Right lobe of liver (tissue), 6 donors: ENCODE measurements around the gene STK24. TPM values are rescaled to one million over a fixed set of nuclear protein-coding genes. Genes with fewer than 3 reads are reported as not detected.

Experiments used
- ATAC-seq, 4 donors: fragments of 200-7000 bp; cut with Tn5 transposase; one replicate each; pipeline ENCODE4 v1.9.1; 2020; ENCODE audit warnings: mild to moderate bottlenecking in 4 of 4, moderate library complexity in 4 of 4
- DNase-seq, 3 donors: peaks; one replicate each; pipeline ENCODE4 v3.0.0-alpha.2; 2020
- H3K27ac ChIP-seq, 3 donors: fragments of 200-600 bp; one replicate each; pipeline ENCODE4 v1.8.0; 2022
- H3K27me3 ChIP-seq, 2 donors: fragments of 200-600 bp; one replicate each; pipeline ENCODE4 v1.8.0; 2022
- H3K36me3 ChIP-seq, 4 donors: fragments of 200-600 bp; sonication (generic) in 1 of 4; one replicate each; pipeline versions ENCODE4 v1.5.1 to v1.8.0; 2017 to 2022; ENCODE audit warnings: control low read depth in 1 of 4
- H3K4me1 ChIP-seq, 4 donors: fragments of 200-600 bp; sonication (generic) in 1 of 4; one replicate each; pipeline versions ENCODE4 v1.5.1 to v1.8.0; 2017 to 2022; ENCODE audit warnings: control low read depth in 1 of 4
- H3K4me3 ChIP-seq, 3 donors: fragments of 200-600 bp; one replicate each; pipeline ENCODE4 v1.8.0; 2022
- H3K9me3 ChIP-seq, 4 donors: fragments of 200-600 bp; sonication (generic) in 1 of 4; one replicate each; pipeline versions ENCODE4 v1.5.1 to v1.8.0; 2017 to 2022; ENCODE audit warnings: control low read depth in 1 of 4
- POLR2A ChIP-seq: fragments of 450-650 bp; IDR thresholded peaks from one replicate; pipeline ENCODE4 v1.6.1; 2017; ENCODE audit warnings: antibody characterized with exemption, mild to moderate bottlenecking
- WGBS: methylation state at CpG from one replicate; pipeline ENCODE4 v1.1.6; 2018; ENCODE audit warnings: low coverage, low lambda C conversion rate; ENCODE audit not compliant: insufficient coverage; ENCODE audit errors: missing lambda C conversion rate; 5-methylcytosine and 5-hydroxymethylcytosine counted together
- intact Hi-C, 2 donors: fragments of 100-400 bp; cut with DNase I; formaldehyde crosslinking; loops; one replicate each; pipeline versions ENCODE4 v1.11.2 to v1.14.1; 2022
- total RNA-seq, 6 experiments: library from RNA; depleted of rRNA in 2 of 6; stranded (reverse); fragments of >200 nt in 2 of 6; fragmentation: NEBNext Ultra II Directional in 3 of 6; extraction: Animal tissue kit (Norgen Biotek cat#: 25700) in 3 of 6; gene quantifications; one replicate each; pipeline versions ENCODE4 v1.1.0 to v1.2.4, GENCODE V29; 2016 to 2023
- TF ChIP-seq, protein P1 (sequence below), 4 donors: fragments of 200-600 bp in 3 of 4; fragments of 450-650 bp in 1 of 4; IDR thresholded peaks; one replicate each; pipeline versions ENCODE4 v1.5.1 to v1.8.0; 2016 to 2022; ENCODE audit warnings: antibody characterized with exemption in 4 of 4, mild to moderate bottlenecking in 2 of 4
- donor health status: DM: no; HTN: yes; CAD: no.
- donor health status: DM: no; HTN: no; CAD: no.
- donor health status: DM: no; HTN: no; CAD: no.
- donor health status: DM: no; HTN: yes; CAD: no.
- donor health status: DM: no; HTN: yes; CAD: no.

The STK24 gene
- total RNA-seq, 6 experiments from 2014 or later, result 14.8 to 40.8 (median 28.6) TPM

DNA sequence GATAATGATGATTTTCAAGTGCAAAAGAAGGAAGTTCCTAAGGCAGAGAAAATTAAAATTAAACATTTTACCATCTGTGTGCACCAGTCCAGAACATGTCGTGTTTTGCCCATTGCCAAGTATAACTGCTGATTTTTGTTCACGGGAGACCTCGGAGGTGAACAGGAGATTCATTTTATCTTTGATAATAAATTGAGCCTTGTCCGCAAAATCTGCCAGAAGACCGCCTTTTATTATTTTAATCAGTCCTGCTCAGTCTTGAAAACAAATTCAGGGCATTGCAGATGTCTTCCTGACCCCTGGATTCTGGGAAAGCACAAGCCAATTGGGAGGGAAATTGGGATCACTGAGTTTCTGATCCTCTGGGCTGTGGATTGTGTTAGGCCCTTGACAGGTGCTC, 165.9 kb downstream of the STK24 start:
- no peak overlapping the region for H3K4me3 ChIP-seq

DNA sequence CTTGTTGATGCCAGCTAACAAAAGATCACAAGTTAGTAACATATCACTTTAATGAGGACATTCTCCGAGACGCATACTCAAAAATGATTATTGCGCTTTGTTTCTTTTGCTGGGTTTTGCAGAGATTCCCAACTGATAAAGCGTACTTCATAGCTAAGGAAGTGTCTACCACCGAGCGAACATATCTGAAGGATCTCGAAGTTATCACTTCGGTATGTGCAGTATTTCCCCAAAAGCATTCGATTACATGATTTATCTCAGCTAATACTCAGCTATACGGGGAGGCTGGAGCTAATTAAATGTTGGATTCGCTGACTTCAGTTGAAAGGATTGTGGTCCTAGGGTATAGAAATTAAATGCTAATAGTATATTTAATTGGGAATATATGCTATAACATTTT, 166.3 kb downstream of the STK24 start:
- Histone ChIP-seq H3K4me1 (peaks cover 0 to 7% (median 2%) of the 10 kb centered on the region in 4 donors), H3K27ac (no peak overlapping the region), H3K4me3 (no peak overlapping the region), H3K27me3 (no peaks in the 10 kb centered on the region), H3K36me3 (peaks cover 0 to 31% (median 5%) of the 10 kb centered on the region in 4 donors), H3K9me3 (no peaks in the 10 kb centered on the region)
- DNase-seq, result no peak
- WGBS, result 94% methylated on average over 11 of the region's 11 CpGs
- no peak for ATAC-seq
- TF ChIP-seq, protein P1, sequence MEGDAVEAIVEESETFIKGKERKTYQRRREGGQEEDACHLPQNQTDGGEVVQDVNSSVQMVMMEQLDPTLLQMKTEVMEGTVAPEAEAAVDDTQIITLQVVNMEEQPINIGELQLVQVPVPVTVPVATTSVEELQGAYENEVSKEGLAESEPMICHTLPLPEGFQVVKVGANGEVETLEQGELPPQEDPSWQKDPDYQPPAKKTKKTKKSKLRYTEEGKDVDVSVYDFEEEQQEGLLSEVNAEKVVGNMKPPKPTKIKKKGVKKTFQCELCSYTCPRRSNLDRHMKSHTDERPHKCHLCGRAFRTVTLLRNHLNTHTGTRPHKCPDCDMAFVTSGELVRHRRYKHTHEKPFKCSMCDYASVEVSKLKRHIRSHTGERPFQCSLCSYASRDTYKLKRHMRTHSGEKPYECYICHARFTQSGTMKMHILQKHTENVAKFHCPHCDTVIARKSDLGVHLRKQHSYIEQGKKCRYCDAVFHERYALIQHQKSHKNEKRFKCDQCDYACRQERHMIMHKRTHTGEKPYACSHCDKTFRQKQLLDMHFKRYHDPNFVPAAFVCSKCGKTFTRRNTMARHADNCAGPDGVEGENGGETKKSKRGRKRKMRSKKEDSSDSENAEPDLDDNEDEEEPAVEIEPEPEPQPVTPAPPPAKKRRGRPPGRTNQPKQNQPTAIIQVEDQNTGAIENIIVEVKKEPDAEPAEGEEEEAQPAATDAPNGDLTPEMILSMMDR (IDR thresholded peaks at IDR 0.05), result no peak
- TF ChIP-seq POLR2A, result no peak
- intact Hi-C loops, result no loop called here

More for the DNA sequence above, 165.9 kb downstream of the STK24 start:
- H3K27ac ChIP-seq, result no peak overlapping the region
- no peak for DNase-seq
- no peak for ATAC-seq
- peaks cover 0 to 35% (median 7%) of the 10 kb centered on the region in 4 donors for H3K36me3 ChIP-seq
- TF ChIP-seq, protein P1 (IDR thresholded peaks at IDR 0.05), result no peak
- TF ChIP-seq POLR2A, result no peak
- no peaks in the 10 kb centered on the region for H3K9me3 ChIP-seq
- WGBS, result 90% methylated on average over 5 of the region's 5 CpGs
- intact Hi-C loops, result no loop called here
- peaks cover 0 to 3% (median under 1%) of the 10 kb centered on the region in 4 donors for H3K4me1 ChIP-seq
- H3K27me3 ChIP-seq, result no peaks in the 10 kb centered on the region

DNA sequence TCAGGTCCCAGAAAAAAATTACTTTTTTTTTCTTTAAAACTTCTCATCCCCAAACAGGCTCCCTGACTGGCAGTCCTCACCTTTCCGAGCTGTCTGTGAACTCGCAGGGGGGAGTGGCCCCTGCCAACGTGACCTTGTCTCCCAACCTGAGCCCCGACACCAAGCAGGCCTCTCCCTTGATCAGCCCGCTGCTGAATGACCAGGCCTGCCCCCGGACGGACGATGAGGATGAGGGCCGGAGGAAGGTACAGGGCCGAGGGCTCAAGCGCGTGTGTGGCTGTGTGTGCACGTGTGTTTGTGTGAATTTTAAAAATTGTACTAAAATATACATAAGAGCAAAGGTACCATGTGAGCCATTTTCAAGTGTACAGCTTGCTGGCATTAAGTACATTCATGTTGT, 167.6 kb downstream of the STK24 start:
- no peak overlapping the region for H3K4me3 ChIP-seq
- H3K36me3 ChIP-seq, result peaks cover 0 to 23% (median 3%) of the 10 kb centered on the region in 4 donors
- H3K9me3 ChIP-seq, result no peaks in the 10 kb centered on the region
- intact Hi-C loops, result no loop called here
- TF ChIP-seq POLR2A, result no peak
- TF ChIP-seq, protein P1 (IDR thresholded peaks at IDR 0.05), result no peak
- ATAC-seq (no peak), DNase-seq (no peak)
- WGBS, result 92% methylated on average over 2 of the region's 13 CpGs
- H3K27me3 ChIP-seq, result no peaks in the 10 kb centered on the region
- peaks cover 0 to 11% (median 5%) of the 10 kb centered on the region in 4 donors for H3K4me1 ChIP-seq
- H3K27ac ChIP-seq, result no peak overlapping the region

DNA sequence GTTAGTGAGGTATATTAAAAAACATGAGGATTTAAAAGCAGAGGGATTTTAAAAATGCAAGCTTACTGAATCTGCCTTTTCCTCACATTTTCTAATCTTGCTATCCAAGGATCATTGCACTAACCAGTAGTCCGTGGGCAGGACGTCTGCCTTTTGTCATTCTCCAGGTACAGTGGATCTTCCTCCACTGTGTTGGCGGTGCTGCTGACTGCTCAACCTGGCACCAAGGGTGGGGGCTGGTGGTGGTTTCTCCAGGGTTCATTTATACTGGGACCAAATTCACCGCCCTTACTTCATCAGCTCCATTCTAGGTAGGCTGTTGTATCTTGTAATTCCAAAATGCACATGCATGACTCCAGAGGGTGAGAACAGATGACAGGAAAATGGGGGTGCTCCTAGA, 169.3 kb downstream of the STK24 start:
- no peak for ATAC-seq
- WGBS, result 95% methylated on average over 3 of the region's 4 CpGs

More for the DNA sequence above, 169.3 kb downstream of the STK24 start:
- no peak for DNase-seq
- TF ChIP-seq, protein P1 (IDR thresholded peaks at IDR 0.05), result no peak
- TF ChIP-seq POLR2A, result no peak
- Histone ChIP-seq H3K27ac (no peak overlapping the region), H3K4me1 (peaks cover 0 to 11% (median 5%) of the 10 kb centered on the region in 4 donors), H3K27me3 (no peaks in the 10 kb centered on the region), H3K36me3 (peaks cover 0 to 13% (median 1%) of the 10 kb centered on the region in 4 donors), H3K9me3 (no peaks in the 10 kb centered on the region), H3K4me3 (no peak overlapping the region)
- intact Hi-C loops, result no loop called here
